ENCODE data around the gene MPPED1. TPM values are rescaled to one million over a fixed set of nuclear protein-coding genes. Genes with fewer than 3 reads are reported as not detected.

Gene MPPED1
- total RNA-seq, 4 donors from 2014 or later: not detected

GRCh38 chr22:43428005-43428485 lies 16.2 kb downstream of the MPPED1 start:
- TF ChIP-seq POLR2A (IDR thresholded peaks at IDR 0.05): no peak
- TF ChIP-seq, protein P1, sequence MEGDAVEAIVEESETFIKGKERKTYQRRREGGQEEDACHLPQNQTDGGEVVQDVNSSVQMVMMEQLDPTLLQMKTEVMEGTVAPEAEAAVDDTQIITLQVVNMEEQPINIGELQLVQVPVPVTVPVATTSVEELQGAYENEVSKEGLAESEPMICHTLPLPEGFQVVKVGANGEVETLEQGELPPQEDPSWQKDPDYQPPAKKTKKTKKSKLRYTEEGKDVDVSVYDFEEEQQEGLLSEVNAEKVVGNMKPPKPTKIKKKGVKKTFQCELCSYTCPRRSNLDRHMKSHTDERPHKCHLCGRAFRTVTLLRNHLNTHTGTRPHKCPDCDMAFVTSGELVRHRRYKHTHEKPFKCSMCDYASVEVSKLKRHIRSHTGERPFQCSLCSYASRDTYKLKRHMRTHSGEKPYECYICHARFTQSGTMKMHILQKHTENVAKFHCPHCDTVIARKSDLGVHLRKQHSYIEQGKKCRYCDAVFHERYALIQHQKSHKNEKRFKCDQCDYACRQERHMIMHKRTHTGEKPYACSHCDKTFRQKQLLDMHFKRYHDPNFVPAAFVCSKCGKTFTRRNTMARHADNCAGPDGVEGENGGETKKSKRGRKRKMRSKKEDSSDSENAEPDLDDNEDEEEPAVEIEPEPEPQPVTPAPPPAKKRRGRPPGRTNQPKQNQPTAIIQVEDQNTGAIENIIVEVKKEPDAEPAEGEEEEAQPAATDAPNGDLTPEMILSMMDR (IDR thresholded peaks at IDR 0.05): no peak
- Histone ChIP-seq H3K27me3 (peaks cover 0 to 95% (median 0%) of the 10 kb centered on the region in 4 donors), H3K9me3 (no peaks in the 10 kb centered on the region), H3K4me3 (no peak overlapping the region), H3K36me3 (no peaks in the 10 kb centered on the region), H3K4me1 (no peaks in the 10 kb centered on the region), H3K27ac (no peak overlapping the region)
- WGBS, 2 donors: 57 to 64% methylated on average over 4 to 5 of the region's 10 CpGs
- intact Hi-C loops (cut with DNase I): no loop called here
- DNase-seq: no peak

- Histone ChIP-seq H3K9me3 (no peaks in the 10 kb centered on the region), H3K27me3 (peaks cover 0 to 94% (median 0%) of the 10 kb centered on the region in 4 donors), H3K27ac (no peak overlapping the region), H3K36me3 (no peaks in the 10 kb centered on the region), H3K4me3 (no peak overlapping the region), H3K4me1 (no peaks in the 10 kb centered on the region)
- DNase-seq: no peak
- intact Hi-C loops (cut with DNase I): no loop called here
- TF ChIP-seq POLR2A (IDR thresholded peaks at IDR 0.05): no peak
- TF ChIP-seq, protein P1 (IDR thresholded peaks at IDR 0.05): no peak
- 81 to 85% methylated on average over 4 to 6 of the region's 9 CpGs for WGBS, 2 donors
These were observed 16.7 kb downstream of the MPPED1 start for GRCh38 chr22:43428521-43428920.

DNA sequence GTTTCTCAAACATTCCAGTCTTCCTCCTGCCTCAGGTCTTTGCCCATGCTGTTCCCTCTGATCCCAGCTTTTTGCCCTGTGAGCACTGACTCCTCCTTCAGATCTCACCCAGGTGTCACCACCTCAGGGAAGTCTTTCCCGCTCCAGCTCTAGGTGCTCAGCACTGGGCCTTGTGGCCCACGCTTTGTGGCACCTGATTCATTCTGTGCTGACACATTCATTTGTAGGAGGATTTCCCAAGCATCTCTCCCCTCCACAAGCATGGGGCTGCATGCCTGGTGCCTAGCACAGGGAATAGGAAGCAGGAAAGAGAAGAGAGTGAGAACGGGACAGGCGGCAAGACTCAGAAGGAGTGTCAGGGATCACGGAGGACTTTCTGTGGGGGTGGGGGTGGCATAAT lies 17.6 kb downstream of the MPPED1 start:
- Histone ChIP-seq H3K9me3 (no peaks in the 10 kb centered on the region), H3K36me3 (no peaks in the 10 kb centered on the region), H3K27me3 (peaks cover 0 to 94% (median 0%) of the 10 kb centered on the region in 4 donors), H3K27ac (no peak overlapping the region), H3K4me3 (no peak overlapping the region), H3K4me1 (no peaks in the 10 kb centered on the region)
- WGBS, 2 donors: 78 to 81% methylated on average over 3 of the region's 5 CpGs
- no peak for TF ChIP-seq POLR2A (IDR thresholded peaks at IDR 0.05)
- TF ChIP-seq, protein P1 (IDR thresholded peaks at IDR 0.05): no peak
- intact Hi-C loops (cut with DNase I): no loop called here
- DNase-seq: no peak

- Histone ChIP-seq H3K9me3 (no peaks in the 10 kb centered on the region), H3K36me3 (no peaks in the 10 kb centered on the region), H3K27me3 (peaks cover 0 to 94% (median 0%) of the 10 kb centered on the region in 4 donors), H3K4me1 (no peaks in the 10 kb centered on the region), H3K4me3 (no peak overlapping the region), H3K27ac (no peak overlapping the region)
- WGBS, 2 donors: 14 to 30% methylated on average over 6 to 8 of the region's 8 CpGs
- no peak for DNase-seq
- intact Hi-C loops (cut with DNase I): no loop called here
- TF ChIP-seq, protein P1 (IDR thresholded peaks at IDR 0.05): no peak
- no peak for TF ChIP-seq POLR2A (IDR thresholded peaks at IDR 0.05)
These were observed 20.2 kb downstream of the MPPED1 start for GRCh38 chr22:43431808-43432554.

- no peak overlapping the region for H3K27ac ChIP-seq
- 59 to 79% methylated on average over 3 to 4 of the region's 5 CpGs for WGBS, 2 donors
These were observed 21.1 kb downstream of the MPPED1 start for GRCh38 chr22:43432883-43433415.

More at GRCh38 chr22:43432883-43433415, 21.1 kb downstream of the MPPED1 start:
- H3K9me3 ChIP-seq: no peaks in the 10 kb centered on the region
- intact Hi-C loops (cut with DNase I): no loop called here
- no peak overlapping the region for H3K4me3 ChIP-seq
- peaks cover 0 to 94% (median 0%) of the 10 kb centered on the region in 4 donors for H3K27me3 ChIP-seq
- H3K36me3 ChIP-seq: no peaks in the 10 kb centered on the region
- TF ChIP-seq POLR2A (IDR thresholded peaks at IDR 0.05): no peak
- TF ChIP-seq, protein P1 (IDR thresholded peaks at IDR 0.05): no peak
- H3K4me1 ChIP-seq: no peaks in the 10 kb centered on the region
- no peak for DNase-seq

Data from esophagus squamous epithelium (tissue), 5 donors.